Kidney (tissue), 14 donors: ENCODE data around the gene SPCS1. TPM values are rescaled to one million over a fixed set of nuclear protein-coding genes. Genes with fewer than 3 reads are reported as not detected.

ENCODE experiments used
- DNase-seq, 5 donors: peaks; one replicate each; pipeline ENCODE4 v3.0.0-alpha.2; 2013 to 2020
- FAIRE-seq: peaks from 2 replicates; lab custom pipeline; 2012; peaks lifted over from hg19 to GRCh38; lab: Jason Lieb, UNC
- H3K27ac ChIP-seq, 2 donors: one replicate each; pipeline ENCODE4 v1.7.0; 2013; ENCODE audit warnings: low read depth in 2 of 2, low read length in 2 of 2, inconsistent platforms in 1 of 2
- H3K27me3 ChIP-seq: one replicate; pipeline ENCODE4 v1.7.1; 2013; ENCODE audit warnings: low read length, inconsistent platforms; ENCODE audit not compliant: control insufficient read depth, insufficient read depth
- H3K36me3 ChIP-seq, 3 donors: one replicate each; pipeline versions ENCODE4 v1.7.0 to v1.7.1; 2013; ENCODE audit warnings: low read length in 3 of 3, control low read depth in 1 of 3, inconsistent platforms in 1 of 3; ENCODE audit not compliant: insufficient read depth in 3 of 3, control insufficient read depth in 2 of 3
- H3K4me1 ChIP-seq, 3 donors: one replicate each; pipeline versions ENCODE4 v1.7.0 to v1.7.1; 2013; ENCODE audit warnings: low read length in 3 of 3, inconsistent platforms in 1 of 3, low read depth in 1 of 3; ENCODE audit not compliant: control insufficient read depth in 2 of 3, insufficient read depth in 2 of 3
- H3K4me3 ChIP-seq, 3 donors: one replicate each; pipeline versions ENCODE4 v1.7.0 to v1.8.1; 2013; ENCODE audit warnings: low read length in 3 of 3, control low read depth in 1 of 3, inconsistent platforms in 1 of 3
- H3K9ac ChIP-seq, 3 donors: one replicate each; pipeline versions ENCODE4 v1.7.0 to v1.7.1; 2013; ENCODE audit warnings: low read length in 3 of 3, control low read depth in 1 of 3, inconsistent platforms in 1 of 3
- H3K9me3 ChIP-seq, 3 donors: one replicate each; pipeline versions ENCODE4 v1.7.0 to v1.7.1; 2013; ENCODE audit warnings: low read length in 3 of 3, control low read depth in 1 of 3, inconsistent platforms in 1 of 3; ENCODE audit not compliant: control insufficient read depth in 2 of 3, insufficient read depth in 1 of 3
- CTCF ChIP-seq: IDR thresholded peaks from 3 replicates; pipeline ENCODE4 v1.5.1; 2012; ENCODE audit warnings: mild to moderate bottlenecking, moderate library complexity, borderline replicate concordance; ENCODE audit not compliant: insufficient read depth; ENCODE audit errors: extremely low read depth
- intact Hi-C: fragments of 100-400 bp; cut with DNase I; formaldehyde crosslinking; loops from one replicate; pipeline ENCODE4 v1.11.1; 2022
- polyA plus RNA-seq: library from polyadenylated mRNA; stranded (reverse); fragments of 350-450 nt; fragmentation: Illumina TruSeq; extraction: RNeasy Lipid Tissue Mini Kit (QIAGEN cat#74804); gene quantifications from one replicate; pipeline ENCODE4 v1.2.3, GENCODE V29; 2014; ENCODE audit warnings: low read depth, low replicate concordance; ENCODE audit not compliant: insufficient read depth
- total RNA-seq: library from RNA; stranded (reverse); fragmentation: NEBNext Ultra II Directional; extraction: Animal tissue kit (Norgen Biotek cat#: 25700); gene quantifications from one replicate; pipeline ENCODE4 v1.2.1, GENCODE V29; 2021
- donor health status: control.
- donor health status: control.
- donor health status: control.
- donor health status: control.
- donor health status: control.
- donor health status: DM: yes; HTN: yes; CAD: no.
- donor health status: Normal renal cell carcinoma (clear cell type).

Gene SPCS1
- total and polyA plus RNA-seq, 2 donors from 2014 or later, result 124 to 265 TPM

- Histone ChIP-seq H3K4me1 (no peaks in the 10 kb centered on the region), H3K9me3 (no peaks in the 10 kb centered on the region), H3K27me3 (no peaks in the 10 kb centered on the region), H3K27ac (no peak overlapping the region), H3K36me3 (peaks cover 0 to 4% (median 0%) of the 10 kb centered on the region in 3 donors), H3K4me3 (no peak overlapping the region), H3K9ac (no peak overlapping the region)
- intact Hi-C loops, result no loop called here
- DNase-seq, result peak in 1 of 5 donors; percentile 21
- no peak for FAIRE-seq
- no peak for TF ChIP-seq CTCF
These were observed 15.3 kb downstream of the SPCS1 start for GRCh38 chr3:52721002-52721729.

GRCh38 chr3:52721730-52722008 is 15.8 kb downstream of the SPCS1 start:
- intact Hi-C loops, result no loop called here
- H3K36me3 ChIP-seq, result peaks cover 0 to 4% (median 0%) of the 10 kb centered on the region in 3 donors
- FAIRE-seq (no peak), DNase-seq (no peak)
- no peak for TF ChIP-seq CTCF
- H3K27ac ChIP-seq, result no peak overlapping the region
- H3K9ac ChIP-seq, result no peak overlapping the region
- H3K27me3 ChIP-seq, result no peaks in the 10 kb centered on the region
- no peak overlapping the region for H3K4me3 ChIP-seq
- H3K4me1 ChIP-seq, result no peaks in the 10 kb centered on the region
- H3K9me3 ChIP-seq, result no peaks in the 10 kb centered on the region

GRCh38 chr3:52722491-52722890 is 16.6 kb downstream of the SPCS1 start:
- no peak for DNase-seq
- no peak for TF ChIP-seq CTCF
- no peaks in the 10 kb centered on the region for H3K4me1 ChIP-seq
- H3K27ac ChIP-seq, result no peak overlapping the region
- intact Hi-C loops, result no loop called here
- H3K9me3 ChIP-seq, result no peaks in the 10 kb centered on the region
- FAIRE-seq, result no peak
- no peak overlapping the region for H3K9ac ChIP-seq
- peaks cover 0 to 4% (median 0%) of the 10 kb centered on the region in 3 donors for H3K36me3 ChIP-seq
- no peak overlapping the region for H3K4me3 ChIP-seq
- no peaks in the 10 kb centered on the region for H3K27me3 ChIP-seq

- intact Hi-C loops, result no loop called here
- no peak for FAIRE-seq
These were observed 18.0 kb downstream of the SPCS1 start for GRCh38 chr3:52723935-52724334.

More at GRCh38 chr3:52723935-52724334, 18.0 kb downstream of the SPCS1 start:
- no peak for DNase-seq
- Histone ChIP-seq H3K27ac (no peak overlapping the region), H3K4me3 (no peak overlapping the region), H3K36me3 (peaks cover 0 to 7% (median 0%) of the 10 kb centered on the region in 3 donors), H3K27me3 (no peaks in the 10 kb centered on the region), H3K4me1 (no peaks in the 10 kb centered on the region), H3K9ac (no peak overlapping the region), H3K9me3 (no peaks in the 10 kb centered on the region)
- no peak for TF ChIP-seq CTCF
